Testis (tissue), 3 donors: ENCODE data around the gene CCSER1. TPM values are rescaled to one million over a fixed set of nuclear protein-coding genes. Genes with fewer than 3 reads are reported as not detected.
"Not testable (repeated sequence)": the region's sequence is repeated elsewhere in the genome, so short reads cannot be mapped to it uniquely, and the experiment has no call there.

Experiments used
- DNase-seq: peaks from one replicate; pipeline ENCODE4 v3.0.0-alpha.2; 2019
- H3K27ac ChIP-seq, 2 donors: fragments of 200-600 bp; sonication (generic); one replicate each; pipeline ENCODE4 v1.5.1; 2019
- H3K27me3 ChIP-seq: fragments of 200-600 bp; sonication (generic); one replicate; pipeline ENCODE4 v1.5.1; 2019
- H3K36me3 ChIP-seq: fragments of 200-600 bp; sonication (generic); one replicate; pipeline ENCODE4 v1.5.1; 2017; ENCODE audit warnings: low read depth; ENCODE audit errors: missing control alignments
- H3K4me1 ChIP-seq: fragments of 200-600 bp; sonication (generic); one replicate; pipeline ENCODE4 v1.5.1; 2019
- H3K4me3 ChIP-seq, 2 donors: fragments of 200-600 bp; sonication (generic); one replicate each; pipeline ENCODE4 v1.5.1; 2017 to 2019
- H3K9me3 ChIP-seq: fragments of 200-600 bp; sonication (generic); one replicate; pipeline ENCODE4 v1.5.1; 2017
- CTCF ChIP-seq, 3 experiments: fragments of 450-650 bp in 2 of 3; fragments of 200-600 bp in 1 of 3; sonication (generic) in 1 of 3; IDR thresholded peaks; one replicate each; pipeline ENCODE4 v1.5.1; 2016 to 2019; ENCODE audit warnings: antibody characterized with exemption in 3 of 3, mild to moderate bottlenecking in 2 of 3, moderate library complexity in 1 of 3
- POLR2A ChIP-seq: fragments of 450-650 bp; IDR thresholded peaks from one replicate; pipeline ENCODE4 v1.6.1; 2017; ENCODE audit warnings: antibody characterized with exemption, mild to moderate bottlenecking, moderate library complexity
- WGBS, 2 donors: methylation state at CpG; one replicate each; pipeline ENCODE4 v1.1.5; 2018; 5-methylcytosine and 5-hydroxymethylcytosine counted together
- intact Hi-C: fragments of 100-400 bp; cut with DNase I; formaldehyde crosslinking; loops from one replicate; pipeline ENCODE4 v1.15.1; 2023; ENCODE audit warnings: low total_unique reads
- polyA plus RNA-seq: library from polyadenylated mRNA; stranded (reverse); fragments of 350-450 nt; fragmentation: Illumina TruSeq; extraction: RNeasy Lipid Tissue Mini Kit (QIAGEN cat#74804); gene quantifications from one replicate; pipeline ENCODE4 v1.2.3, GENCODE V29; 2014; ENCODE audit warnings: low read depth, low replicate concordance; ENCODE audit not compliant: insufficient read depth
- total RNA-seq, 2 donors: library from RNA; depleted of rRNA; stranded (reverse); fragments of >200 nt; gene quantifications; one replicate each; pipeline ENCODE4 v1.2.3, GENCODE V29; 2016

CCSER1 gene
- total and polyA plus RNA-seq, 3 donors from 2014 or later = 20.2 to 105 (median 82.8) TPM

GRCh38 chr4:91256043-91256442 lies 1128.8 kb downstream of the CCSER1 start:
- no peak for TF ChIP-seq CTCF (IDR thresholded peaks at IDR 0.05)
- no peak for TF ChIP-seq POLR2A
- H3K36me3 ChIP-seq = no peaks in the 10 kb centered on the region
- H3K27me3 ChIP-seq = no peaks in the 10 kb centered on the region
- no peak overlapping the region for H3K4me3 ChIP-seq
- 88 to 89% methylated on average over 5 of the region's 5 CpGs for WGBS, 2 donors
- no peaks in the 10 kb centered on the region for H3K9me3 ChIP-seq
- intact Hi-C loops = no loop called here
- no peak for DNase-seq
- H3K27ac ChIP-seq = no peak overlapping the region
- no peaks in the 10 kb centered on the region for H3K4me1 ChIP-seq

GRCh38 chr4:91256751-91257150 lies 1129.6 kb downstream of the CCSER1 start:
- TF ChIP-seq CTCF (IDR thresholded peaks at IDR 0.05) = no peak
- TF ChIP-seq POLR2A = no peak
- Histone ChIP-seq H3K4me1 (no peaks in the 10 kb centered on the region), H3K27ac (no peak overlapping the region), H3K9me3 (no peaks in the 10 kb centered on the region), H3K27me3 (no peaks in the 10 kb centered on the region), H3K4me3 (no peak overlapping the region), H3K36me3 (no peaks in the 10 kb centered on the region)
- intact Hi-C loops = no loop called here
- no peak for DNase-seq
- WGBS, 2 donors = 86 to 100% methylated on average over 1 of the region's 1 CpG

GRCh38 chr4:91257721-91258120 lies 1130.5 kb downstream of the CCSER1 start:
- no peak for DNase-seq
- Histone ChIP-seq H3K27ac (no peak overlapping the region), H3K9me3 (no peaks in the 10 kb centered on the region), H3K27me3 (no peaks in the 10 kb centered on the region), H3K36me3 (no peaks in the 10 kb centered on the region), H3K4me3 (no peak overlapping the region), H3K4me1 (no peaks in the 10 kb centered on the region)
- intact Hi-C loops = no loop called here
- TF ChIP-seq POLR2A (no peak), CTCF (IDR thresholded peaks at IDR 0.05) (no peak)
- 89 to 93% methylated on average over 2 of the region's 2 CpGs for WGBS, 2 donors

GRCh38 chr4:91258326-91258725 lies 1131.1 kb downstream of the CCSER1 start:
- TF ChIP-seq POLR2A (no peak), CTCF (IDR thresholded peaks at IDR 0.05) (no peak)
- H3K4me1 ChIP-seq = no peaks in the 10 kb centered on the region
- H3K4me3 ChIP-seq = no peak overlapping the region
- H3K9me3 ChIP-seq = no peaks in the 10 kb centered on the region
- no peak for DNase-seq
- intact Hi-C loops = no loop called here
- H3K27me3 ChIP-seq = no peaks in the 10 kb centered on the region
- H3K36me3 ChIP-seq = no peaks in the 10 kb centered on the region
- no peak overlapping the region for H3K27ac ChIP-seq

- H3K27me3 ChIP-seq = no peaks in the 10 kb centered on the region
- no peak for DNase-seq
- H3K9me3 ChIP-seq = no peaks in the 10 kb centered on the region
- no peak overlapping the region for H3K4me3 ChIP-seq
- no peak overlapping the region for H3K27ac ChIP-seq
- no peak for TF ChIP-seq CTCF (IDR thresholded peaks at IDR 0.05)
- TF ChIP-seq POLR2A = no peak
- H3K36me3 ChIP-seq = no peaks in the 10 kb centered on the region
- intact Hi-C loops = no loop called here
- H3K4me1 ChIP-seq = no peaks in the 10 kb centered on the region
Observed at GRCh38 chr4:91267543-91267942, 1140.3 kb downstream of the CCSER1 start.

- H3K4me3 ChIP-seq, H3K9me3 ChIP-seq, H3K36me3 ChIP-seq, H3K27me3 ChIP-seq, H3K4me1 ChIP-seq, H3K27ac ChIP-seq, intact Hi-C loops, DNase-seq: not testable (repeated sequence)
- WGBS, 2 donors = 91% methylated on average over 4 of the region's 4 CpGs
Observed at GRCh38 chr4:91268481-91268880, 1141.3 kb downstream of the CCSER1 start.
